OCI-LY7 (cell line): ENCODE results near the gene MAGEB16.

Experiments
- CTCF ChIP-seq: fragments of 200-600 bp; sonication (generic); conservative IDR thresholded peaks from 2 replicates; pipeline ENCODE4 v1.5.1; 2014; ENCODE audit warnings: mild to moderate bottlenecking, antibody characterized with exemption, low read length, moderate library complexity, mixed read lengths
- EZH2phosphoT487 ChIP-seq: fragments of 200-600 bp; sonication (generic); IDR thresholded peaks from 2 replicates; pipeline ENCODE4 v1.6.1; 2018; ENCODE audit warnings: low read depth, borderline replicate concordance, mild to moderate bottlenecking, mixed run types, antibody characterized with exemption, low read length, moderate library complexity, mixed read lengths

DNA sequence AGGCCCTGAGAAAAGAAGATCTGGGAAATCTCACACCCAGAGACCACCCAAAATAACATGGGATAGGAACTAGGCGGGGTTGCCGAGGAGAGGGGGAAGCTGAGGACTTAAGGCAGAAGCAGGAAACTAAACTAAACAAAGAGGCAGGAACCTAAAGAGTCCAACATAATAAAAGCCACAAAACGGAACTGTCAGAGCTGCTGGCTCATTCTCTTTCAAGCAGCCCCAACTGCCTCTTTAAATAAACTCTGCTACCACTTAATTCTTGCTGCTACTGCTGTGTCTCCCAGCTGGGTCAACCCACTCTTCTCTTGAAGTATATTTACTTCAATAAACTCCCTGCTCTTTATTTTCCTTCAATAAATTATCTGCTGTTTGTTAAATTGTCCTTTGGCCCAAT lies 44.5 kb downstream of the MAGEB16 start:
- no peak for TF ChIP-seq CTCF
- TF ChIP-seq EZH2phosphoT487, result no peak
